Sigmoid colon (tissue), 4 donors: ENCODE measurements around the gene UBN1.

Source experiments
- CTCF ChIP-seq, 4 experiments: fragments of 450-650 bp in 3 of 4; fragments of 200-600 bp in 1 of 4; IDR thresholded peaks; one replicate each; pipeline ENCODE4 v1.5.1; 2016 to 2019; ENCODE audit warnings: antibody characterized with exemption in 4 of 4, mild to moderate bottlenecking in 3 of 4, moderate library complexity in 2 of 4
- EP300 ChIP-seq, 4 donors: sonication (generic); formaldehyde crosslinking; IDR thresholded peaks; one replicate each; pipeline ENCODE4 v1.6.1; 2017; ENCODE audit warnings: antibody characterized with exemption in 4 of 4
- POLR2A ChIP-seq, 2 donors: fragments of 450-650 bp; IDR thresholded peaks; one replicate each; pipeline ENCODE4 v1.6.1; 2016; ENCODE audit warnings: antibody characterized with exemption in 2 of 2, mild to moderate bottlenecking in 2 of 2, moderate library complexity in 2 of 2
- POLR2AphosphoS5 ChIP-seq, 4 donors: sonication (generic); formaldehyde crosslinking; IDR thresholded peaks; one replicate each; pipeline ENCODE4 v1.6.1; 2017; ENCODE audit warnings: antibody characterized with exemption in 4 of 4

GRCh38 chr16:4805231-4805630 is 42.0 kb upstream of the UBN1 start:
- TF ChIP-seq CTCF (IDR thresholded peaks at IDR 0.05) (no peak), POLR2A (IDR thresholded peaks at IDR 0.05) (no peak), POLR2AphosphoS5 (IDR thresholded peaks at IDR 0.05) (no peak), EP300 (IDR thresholded peaks at IDR 0.05) (no peak)
